Muscle of arm (tissue), 12 donors: ENCODE data around the gene FAM90A26. TPM values are rescaled to one million over a fixed set of nuclear protein-coding genes. Genes with fewer than 3 reads are reported as not detected.
"Not testable (repeated sequence)": the region's sequence is repeated elsewhere in the genome, so short reads cannot be mapped to it uniquely, and the experiment has no call there.

Experiments
- DNase-seq: peaks from one replicate; pipeline ENCODE4 v3.0.0-alpha.2; 2013
- polyA plus RNA-seq, 12 donors: library from polyadenylated mRNA; unstranded; fragments of 120-200 nt; gene quantifications; one replicate each; pipeline ENCODE4 v1.2.1, GENCODE V29; 2013; ENCODE audit not compliant: insufficient read length in 12 of 12

Gene FAM90A26
- polyA plus RNA-seq, 12 donors, result 0.07 to 0.11 (median 0.08) TPM; not detected in 8

- DNase-seq, result not testable (repeated sequence)
These were observed 14.9 kb upstream of the FAM90A26 start for GRCh38 chr4:9155101-9155886.

GRCh38 chr4:9158392-9158791 lies 11.8 kb upstream of the FAM90A26 start:
- DNase-seq, result not testable (repeated sequence)

GRCh38 chr4:9160046-9160445 lies 10.2 kb upstream of the FAM90A26 start:
- not testable (repeated sequence) for DNase-seq

GRCh38 chr4:9165990-9166389 lies 4.2 kb upstream of the FAM90A26 start:
- DNase-seq, result not testable (repeated sequence)

GRCh38 chr4:9210357-9210756 lies 40.1 kb downstream of the FAM90A26 start, which contains the start of gene USP17L10:
Gene USP17L10 (plus strand): TSS chr4:9210657. CDS start chr4:9210657, 0 bp downstream.
- not testable (repeated sequence) for DNase-seq

- not testable (repeated sequence) for DNase-seq
These were observed 44.5 kb downstream of the FAM90A26 start for GRCh38 chr4:9214701-9215100.

GRCh38 chr4:9215105-9215504 lies 44.9 kb downstream of the FAM90A26 start, which contains the start of gene USP17L11:
Gene USP17L11 (plus strand): TSS chr4:9215405. CDS start chr4:9215405, 0 bp downstream.
- not testable (repeated sequence) for DNase-seq

- not testable (repeated sequence) for DNase-seq
These were observed 49.6 kb downstream of the FAM90A26 start, which contains the start of gene USP17L12 for GRCh38 chr4:9219852-9220251. Gene USP17L12 (plus strand): TSS chr4:9220152. CDS start chr4:9220152, 0 bp downstream.

- not testable (repeated sequence) for DNase-seq
These were observed 54.4 kb downstream of the FAM90A26 start, which contains the start of gene USP17L13 for GRCh38 chr4:9224596-9224995. Gene USP17L13 (plus strand): TSS chr4:9224896. CDS start chr4:9224896, 0 bp downstream.

Other genes starting within 250 kb of the FAM90A26 start
- not detected for gene USP17L10, start 40.2 kb downstream of the FAM90A26 start, polyA plus RNA-seq
- not detected for gene USP17L11, start 45.0 kb downstream of the FAM90A26 start, polyA plus RNA-seq
- gene USP17L12, start 49.7 kb downstream of the FAM90A26 start, polyA plus RNA-seq, result not detected
- not detected for gene USP17L13, start 54.5 kb downstream of the FAM90A26 start, polyA plus RNA-seq
- gene USP17L15, start 64.0 kb downstream of the FAM90A26 start, polyA plus RNA-seq, result not detected
- gene USP17L17, start 73.5 kb downstream of the FAM90A26 start, polyA plus RNA-seq, result not detected
- not detected for gene USP17L18, start 78.2 kb downstream of the FAM90A26 start, polyA plus RNA-seq
- gene USP17L19, start 83.0 kb downstream of the FAM90A26 start, polyA plus RNA-seq, result not detected
- gene USP17L20, start 87.7 kb downstream of the FAM90A26 start, polyA plus RNA-seq, result not detected
- gene USP17L21, start 92.5 kb downstream of the FAM90A26 start, polyA plus RNA-seq, result not detected
- gene USP17L22, start 97.2 kb downstream of the FAM90A26 start, polyA plus RNA-seq, result not detected
- not detected for gene USP17L24, start 154.8 kb downstream of the FAM90A26 start, polyA plus RNA-seq
- not detected for gene USP17L25, start 159.5 kb downstream of the FAM90A26 start, polyA plus RNA-seq
- gene USP17L26, start 164.2 kb downstream of the FAM90A26 start, polyA plus RNA-seq, result not detected
- not detected for gene USP17L5, start 169.0 kb downstream of the FAM90A26 start, polyA plus RNA-seq
- gene USP17L27, start 173.7 kb downstream of the FAM90A26 start, polyA plus RNA-seq, result not detected
- not detected for gene USP17L28, start 178.5 kb downstream of the FAM90A26 start, polyA plus RNA-seq
- not detected for gene USP17L29, start 183.2 kb downstream of the FAM90A26 start, polyA plus RNA-seq
- not detected for gene USP17L30, start 192.7 kb downstream of the FAM90A26 start, polyA plus RNA-seq